Heart left ventricle (tissue), 13 donors: ENCODE measurements around the gene LAMA1.

Experiments used
- CTCF ChIP-seq, 12 donors: fragments of 200-600 bp; sonication (generic) in 4 of 12; IDR thresholded peaks; one replicate each; pipeline versions ENCODE4 v1.5.0 to v1.8.0; 2018 to 2022; ENCODE audit warnings: antibody characterized with exemption in 12 of 12, mild to moderate bottlenecking in 5 of 12
- POLR2A ChIP-seq, 2 donors: fragments of 450-650 bp; IDR thresholded peaks; one replicate each; pipeline ENCODE4 v1.6.1; 2017; ENCODE audit warnings: antibody characterized with exemption in 2 of 2, mild to moderate bottlenecking in 2 of 2, moderate library complexity in 2 of 2
- donor health status: ischemic (EF 13 %, LVEDD 7.1; RV severe dilation, severe dysfunction).
- donor health status: DM: no; HTN: yes; CAD: no.
- donor health status: DM: no; HTN: no; CAD: no.
- donor health status: ischemic (EF 25% LVEDD 6.9; RV normal size, moderate dysfunction).
- donor health status: ischemic (EF 25% LVEDD 5.7; RV mildly dilated, moderate dysfunction).
- donor health status: ischemic (EF 35%, LVEDD 5.7; RV mildly dilated, moderate dysfunction).
- donor health status: nonischemic (EF 11% LVEDD 7.7; RV severe dilation, severe dysfunction).
- donor health status: DM: yes; HTN: yes; CAD: no.
- donor health status: PGD.
- donor health status: ischemic (EF 29% LVEDD 5.4; RV normal size, mild dysfunction).
- donor health status: nonischemic (EF 23%, LVEDD 6.1; RV moderate dilation, normal function).

GRCh38 chr18:7147399-7147798, 29.8 kb upstream of the LAMA1 start:
- TF ChIP-seq CTCF (IDR thresholded peaks at IDR 0.05) (no peak), POLR2A (IDR thresholded peaks at IDR 0.05) (no peak)
